Activated naive CD8-positive, alpha-beta T cell treated with anti-CD3 and anti-CD28 coated beads, Interleukin-2, amount 10 ng/mL, durations not matched to agents 7 days and 5 days (primary cell): ENCODE results near the gene AQP2. TPM values are rescaled to one million over a fixed set of nuclear protein-coding genes. Genes with fewer than 3 reads are reported as not detected.
A peak's percentile ranks its signal among the peaks of the same experiment; 100 is the strongest.

ENCODE experiments used
- ATAC-seq: fragments of 150-1000 bp; cut with Tn5 transposase; one replicate; pipeline ENCODE4 v1.10.0; 2021; ENCODE audit warnings: low read depth, moderate library complexity
- POLR2A ChIA-PET: fragments of 350-600 bp; sonication (Branson Sonifier 250); formaldehyde crosslinking; loops from one replicate; lab custom pipeline; 2021; ENCODE audit warnings: antibody characterized with exemption; lab: Charles Lee
- DNase-seq: peaks from one replicate; pipeline ENCODE4 v3.0.0; 2021
- H3K27ac Mint-ChIP-seq: one replicate; pipeline ENCODE4 v1.8.0; 2022; ENCODE audit warnings: mild to moderate bottlenecking, mixed read lengths
- H3K27me3 Mint-ChIP-seq: one replicate; pipeline ENCODE4 v1.8.0; 2022; ENCODE audit warnings: mild to moderate bottlenecking, moderate library complexity, mixed read lengths
- H3K36me3 Mint-ChIP-seq: one replicate; pipeline ENCODE4 v1.8.0; 2021; ENCODE audit warnings: mild to moderate bottlenecking, mixed read lengths
- H3K4me1 Mint-ChIP-seq: one replicate; pipeline ENCODE4 v1.8.0; 2021; ENCODE audit warnings: mixed read lengths
- H3K4me3 Mint-ChIP-seq: one replicate; pipeline ENCODE4 v1.8.0; 2022; ENCODE audit warnings: mild to moderate bottlenecking, moderate library complexity, mixed read lengths
- H3K9me3 Mint-ChIP-seq: one replicate; pipeline ENCODE4 v1.8.0; 2021; ENCODE audit warnings: mixed read lengths
- total RNA-seq, 2 experiments: library from RNA; stranded (reverse); gene quantifications; one replicate each; pipeline ENCODE4 v1.2.3, GENCODE V29; 2021

Gene AQP2
- total RNA-seq, 2 experiments from 2014 or later: not detected

GRCh38 chr12:49910331-49911212 is 40.0 kb upstream of the AQP2 start:
- Mint-ChIP-seq H3K9me3 (no peaks in the 10 kb centered on the region), H3K27me3 (peaks cover 16% of the 10 kb centered on the region), H3K27ac (no peak overlapping the region), H3K36me3 (no peaks in the 10 kb centered on the region), H3K4me3 (no peak overlapping the region), H3K4me1 (peaks cover 1% of the 10 kb centered on the region)
- no peak for DNase-seq
- POLR2A ChIA-PET: no interaction called here
- ATAC-seq: no peak

GRCh38 chr12:49911213-49911605 is 39.3 kb upstream of the AQP2 start:
- POLR2A ChIA-PET: no interaction called here
- Mint-ChIP-seq H3K4me3 (no peak overlapping the region), H3K9me3 (no peaks in the 10 kb centered on the region), H3K36me3 (no peaks in the 10 kb centered on the region), H3K27me3 (peaks cover 11% of the 10 kb centered on the region), H3K27ac (no peak overlapping the region), H3K4me1 (peaks cover 1% of the 10 kb centered on the region)
- DNase-seq: no peak
- ATAC-seq: no peak

DNA sequence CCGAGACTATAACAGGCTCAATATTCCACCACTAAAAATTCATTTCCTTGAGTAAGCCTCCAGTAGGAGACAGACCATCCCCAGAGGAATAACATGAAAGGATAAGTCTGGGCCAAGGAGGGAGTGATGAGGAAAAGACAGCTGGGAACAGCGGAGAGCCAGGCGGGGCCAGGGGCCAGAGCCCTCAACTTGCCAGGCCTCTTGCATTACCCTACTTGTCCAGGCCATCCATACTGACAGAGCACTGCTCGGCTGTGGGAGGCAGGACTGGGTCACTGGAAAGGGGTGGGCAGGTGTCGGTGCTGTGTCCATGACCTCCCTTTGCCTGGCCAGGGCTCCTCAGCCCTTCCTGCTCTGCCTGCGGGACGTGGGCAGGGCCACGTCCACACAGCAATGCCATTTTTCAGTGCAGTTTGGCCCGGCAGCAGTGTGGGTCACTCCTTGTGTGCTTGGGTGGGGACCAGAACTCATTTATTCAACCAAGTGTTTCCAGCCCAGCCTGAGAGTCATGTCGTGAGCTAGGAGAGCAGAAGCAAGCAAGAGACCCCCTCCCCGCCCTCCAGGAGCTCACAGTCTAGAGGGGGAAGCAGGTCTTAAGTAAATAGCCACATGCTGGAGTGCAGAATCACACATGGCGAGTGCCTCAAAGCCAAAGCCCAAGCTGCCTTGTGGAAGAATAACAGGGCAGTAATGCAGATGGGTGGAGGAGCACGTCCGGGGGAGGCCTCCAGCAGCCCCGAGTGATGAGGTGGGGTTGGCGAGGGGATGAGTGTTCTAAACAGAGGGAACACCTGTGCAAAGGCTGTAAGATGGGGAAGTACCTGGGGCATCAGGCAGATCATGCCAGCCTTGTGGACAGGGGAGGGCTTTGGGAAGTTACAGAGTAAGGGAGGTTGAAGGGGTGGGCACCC is 37.9 kb upstream of the AQP2 start:
- no peak overlapping the region for H3K4me3 Mint-ChIP-seq
- POLR2A ChIA-PET: no interaction called here
- DNase-seq (peak; percentile 16), ATAC-seq (no peak)
- peaks cover 6% of the 10 kb centered on the region for H3K27me3 Mint-ChIP-seq
- no peaks in the 10 kb centered on the region for H3K9me3 Mint-ChIP-seq
- peaks cover 1% of the 10 kb centered on the region for H3K4me1 Mint-ChIP-seq
- no peaks in the 10 kb centered on the region for H3K36me3 Mint-ChIP-seq
- H3K27ac Mint-ChIP-seq: no peak overlapping the region

DNA sequence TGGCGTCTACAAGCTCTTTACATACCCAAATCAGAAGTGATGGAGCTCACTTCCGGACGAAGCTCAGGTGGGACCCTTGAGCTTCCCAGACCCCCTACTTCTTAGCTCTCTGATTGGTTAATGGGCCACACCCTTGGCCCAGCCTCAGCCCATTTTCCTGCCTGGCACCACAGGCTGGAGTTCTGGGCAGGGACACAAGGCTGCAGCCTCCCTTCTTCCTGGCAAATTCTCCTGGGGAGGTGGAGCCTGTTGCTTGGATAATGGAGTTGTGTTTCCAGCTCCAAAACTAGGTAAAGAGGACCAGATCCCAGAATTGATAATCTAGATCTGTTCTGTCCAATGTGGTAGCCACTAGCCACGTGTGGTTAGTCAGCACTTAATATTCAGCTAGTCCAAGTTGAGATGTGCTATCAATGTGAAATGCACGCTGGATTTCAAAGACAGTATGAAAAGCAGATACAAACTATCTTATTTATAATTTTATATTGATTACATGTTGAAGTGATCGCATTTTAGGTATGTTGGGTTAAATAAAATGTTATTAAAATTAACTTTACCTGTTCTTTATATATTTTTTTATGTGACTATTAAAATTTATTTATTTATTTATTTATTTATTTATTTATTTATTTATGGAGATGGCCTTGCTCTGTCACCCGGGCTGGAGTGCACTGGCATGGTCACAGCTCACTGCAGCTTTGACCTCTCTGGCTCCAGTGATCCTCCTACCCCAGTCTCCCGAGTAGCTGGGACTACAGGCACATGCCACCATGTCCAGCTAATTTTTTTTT is 34.2 kb upstream of the AQP2 start:
- POLR2A ChIA-PET: no interaction called here
- Mint-ChIP-seq H3K36me3 (no peaks in the 10 kb centered on the region), H3K9me3 (no peaks in the 10 kb centered on the region), H3K27ac (no peak overlapping the region), H3K27me3 (peaks cover 7% of the 10 kb centered on the region), H3K4me1 (no peaks in the 10 kb centered on the region), H3K4me3 (no peak overlapping the region)
- ATAC-seq (no peak), DNase-seq (peak; percentile 6)

GRCh38 chr12:49917166-49917787 is 33.3 kb upstream of the AQP2 start:
- POLR2A ChIA-PET: no interaction called here
- Mint-ChIP-seq H3K27me3 (peaks cover 8% of the 10 kb centered on the region), H3K4me1 (no peaks in the 10 kb centered on the region), H3K4me3 (no peak overlapping the region), H3K9me3 (no peaks in the 10 kb centered on the region), H3K27ac (no peak overlapping the region), H3K36me3 (no peaks in the 10 kb centered on the region)
- DNase-seq (peak; percentile 13), ATAC-seq (no peak)

DNA sequence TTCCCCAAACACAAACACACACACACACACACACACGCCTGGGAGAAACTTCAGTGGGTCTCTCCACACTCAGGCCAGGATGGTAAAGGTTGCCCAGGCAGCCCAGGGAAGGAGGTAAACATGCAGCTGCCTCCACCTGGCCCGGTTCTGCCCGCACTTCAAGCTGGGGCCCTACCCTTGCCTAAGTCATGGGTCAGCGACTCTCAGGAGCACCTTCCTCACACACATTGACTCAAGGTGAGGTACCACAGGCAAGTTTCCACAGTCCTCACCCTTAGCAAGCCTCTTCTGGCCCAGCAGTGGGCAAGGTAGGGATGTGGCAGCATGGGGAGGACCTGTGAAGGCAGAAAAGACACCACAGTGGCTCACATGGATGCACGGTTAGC is 32.8 kb upstream of the AQP2 start:
- Mint-ChIP-seq H3K27me3 (peaks cover 8% of the 10 kb centered on the region), H3K4me3 (no peak overlapping the region), H3K9me3 (no peaks in the 10 kb centered on the region), H3K36me3 (no peaks in the 10 kb centered on the region), H3K4me1 (no peaks in the 10 kb centered on the region), H3K27ac (no peak overlapping the region)
- POLR2A ChIA-PET: no interaction called here
- DNase-seq (peak; percentile 20), ATAC-seq (no peak)

GRCh38 chr12:49920241-49920914 is 30.2 kb upstream of the AQP2 start:
- Mint-ChIP-seq H3K4me3 (no peak overlapping the region), H3K9me3 (no peaks in the 10 kb centered on the region), H3K27me3 (peaks cover 8% of the 10 kb centered on the region), H3K4me1 (no peaks in the 10 kb centered on the region), H3K36me3 (no peaks in the 10 kb centered on the region), H3K27ac (no peak overlapping the region)
- ATAC-seq (no peak), DNase-seq (peak; percentile 5)
- POLR2A ChIA-PET: no interaction called here

- POLR2A ChIA-PET: no interaction called here
- H3K36me3 Mint-ChIP-seq: no peaks in the 10 kb centered on the region
- no peak for ATAC-seq
- H3K4me1 Mint-ChIP-seq: no peaks in the 10 kb centered on the region
- H3K4me3 Mint-ChIP-seq: no peak overlapping the region
- DNase-seq: no peak
- peaks cover 5% of the 10 kb centered on the region for H3K27me3 Mint-ChIP-seq
- H3K9me3 Mint-ChIP-seq: no peaks in the 10 kb centered on the region
- H3K27ac Mint-ChIP-seq: no peak overlapping the region
These were observed 29.6 kb upstream of the AQP2 start for GRCh38 chr12:49920915-49921286.

DNA sequence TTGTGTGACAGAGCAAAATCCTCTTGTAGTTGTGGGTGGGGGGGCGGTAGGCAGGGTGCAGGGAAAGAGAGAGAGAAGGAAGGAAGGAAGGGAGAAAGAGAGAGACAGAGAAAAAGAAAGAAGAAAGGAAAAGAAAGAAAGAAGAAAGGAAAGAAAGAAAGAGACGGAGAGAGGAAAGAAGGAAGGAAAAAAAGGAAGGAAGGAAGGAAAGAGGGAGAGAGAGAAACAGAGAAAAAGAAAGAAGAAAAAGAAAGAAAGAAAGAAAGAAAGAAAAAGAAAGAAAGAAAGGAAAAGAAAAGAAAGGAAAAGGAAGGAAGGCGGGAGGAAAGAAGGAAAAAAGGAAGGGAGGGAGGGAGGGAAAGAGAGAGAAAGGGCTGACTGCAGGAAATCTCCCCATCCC is 29.2 kb upstream of the AQP2 start:
- no peak for ATAC-seq
- POLR2A ChIA-PET: no interaction called here
- H3K27ac Mint-ChIP-seq: no peak overlapping the region

DNA sequence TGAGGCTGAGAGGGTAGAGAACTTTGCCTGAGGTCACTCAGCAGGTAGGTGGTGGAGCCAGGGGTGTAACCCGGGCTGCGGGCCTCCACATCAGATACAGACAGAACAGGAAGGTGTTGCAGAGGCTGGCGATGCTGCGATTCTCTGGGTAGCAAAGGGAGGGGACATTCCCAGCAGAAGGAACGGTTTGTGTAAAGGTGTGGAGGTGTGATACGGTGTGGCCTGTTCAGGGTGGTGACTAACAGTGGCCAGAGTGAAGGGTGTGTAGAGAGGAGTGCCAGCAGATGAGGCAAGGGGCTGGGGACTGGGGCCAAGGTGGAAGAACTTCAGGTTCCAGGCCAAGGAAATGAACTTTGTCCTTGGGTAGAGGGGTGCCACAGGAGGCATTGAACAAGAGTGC is 28.6 kb upstream of the AQP2 start:
- peaks cover 5% of the 10 kb centered on the region for H3K27me3 Mint-ChIP-seq
- H3K4me3 Mint-ChIP-seq: no peak overlapping the region
- DNase-seq (peak; percentile 21), ATAC-seq (no peak)
- no peaks in the 10 kb centered on the region for H3K9me3 Mint-ChIP-seq
- H3K27ac Mint-ChIP-seq: no peak overlapping the region
- POLR2A ChIA-PET: no interaction called here
- no peaks in the 10 kb centered on the region for H3K4me1 Mint-ChIP-seq
- H3K36me3 Mint-ChIP-seq: no peaks in the 10 kb centered on the region

More for the DNA sequence above, 29.2 kb upstream of the AQP2 start:
- Mint-ChIP-seq H3K4me3 (no peak overlapping the region), H3K9me3 (no peaks in the 10 kb centered on the region), H3K36me3 (no peaks in the 10 kb centered on the region), H3K27me3 (peaks cover 5% of the 10 kb centered on the region), H3K4me1 (no peaks in the 10 kb centered on the region)
- DNase-seq: no peak

DNA sequence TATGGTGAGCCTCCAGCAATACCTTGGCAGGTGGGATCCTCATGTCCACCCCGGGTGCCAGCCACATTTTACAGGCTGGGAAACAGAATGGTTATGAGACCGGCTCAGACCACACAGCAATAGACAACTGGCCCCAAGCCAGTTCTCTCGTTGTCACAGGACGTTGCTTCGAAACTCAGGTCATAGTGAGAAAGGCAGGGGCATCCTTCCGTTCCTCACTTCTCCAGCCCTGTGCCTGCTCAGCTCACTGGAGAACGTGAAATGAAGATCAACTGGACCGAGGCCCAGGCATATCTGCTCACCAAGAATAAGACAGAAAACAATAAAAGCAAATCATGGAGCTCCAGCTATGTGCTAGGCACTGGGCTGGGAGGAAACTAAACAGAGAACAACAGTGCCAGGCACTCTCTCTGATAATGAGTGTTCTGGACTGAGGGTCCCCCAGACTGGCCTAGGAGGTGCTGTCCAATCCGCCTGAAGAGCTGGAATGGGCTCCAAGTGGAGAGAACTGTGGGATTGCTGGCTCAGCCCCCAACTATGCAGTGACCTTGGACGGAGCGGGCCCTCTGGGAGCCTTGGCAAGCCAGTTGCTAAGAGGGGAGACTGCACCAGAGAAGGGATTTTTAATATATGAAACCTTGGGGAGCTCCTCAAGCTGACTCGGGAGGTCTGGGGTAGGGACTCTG is 28.0 kb upstream of the AQP2 start:
- peak; percentile 5 for DNase-seq
- ATAC-seq: no peak
- no peak overlapping the region for H3K27ac Mint-ChIP-seq
- H3K4me1 Mint-ChIP-seq: no peaks in the 10 kb centered on the region
- POLR2A ChIA-PET: no interaction called here
- no peak overlapping the region for H3K4me3 Mint-ChIP-seq
- H3K36me3 Mint-ChIP-seq: no peaks in the 10 kb centered on the region
- no peaks in the 10 kb centered on the region for H3K9me3 Mint-ChIP-seq
- H3K27me3 Mint-ChIP-seq: peaks cover 5% of the 10 kb centered on the region

GRCh38 chr12:49923035-49923644 is 27.4 kb upstream of the AQP2 start:
- POLR2A ChIA-PET: no interaction called here
- H3K4me1 Mint-ChIP-seq: no peaks in the 10 kb centered on the region
- H3K4me3 Mint-ChIP-seq: no peak overlapping the region
- peaks cover 5% of the 10 kb centered on the region for H3K27me3 Mint-ChIP-seq
- H3K36me3 Mint-ChIP-seq: no peaks in the 10 kb centered on the region
- no peak for ATAC-seq
- H3K9me3 Mint-ChIP-seq: no peaks in the 10 kb centered on the region
- peak; percentile 3 for DNase-seq
- no peak overlapping the region for H3K27ac Mint-ChIP-seq
